ENCODE results near the gene ADGRL1.
"Not testable (repeated sequence)": the region's sequence is repeated elsewhere in the genome, so short reads cannot be mapped to it uniquely, and the experiment has no call there.

The ADGRL1 gene

GRCh38 chr19:14206737-14207726 lies 1.1 kb upstream of the ADGRL1 start:
- peak overlapping the region; percentile 84 for H3K27ac ChIP-seq

- peak overlapping the region; percentile 84 for H3K27ac ChIP-seq
These were observed 339 bp upstream of the ADGRL1 start for GRCh38 chr19:14206308-14206707.

DNA sequence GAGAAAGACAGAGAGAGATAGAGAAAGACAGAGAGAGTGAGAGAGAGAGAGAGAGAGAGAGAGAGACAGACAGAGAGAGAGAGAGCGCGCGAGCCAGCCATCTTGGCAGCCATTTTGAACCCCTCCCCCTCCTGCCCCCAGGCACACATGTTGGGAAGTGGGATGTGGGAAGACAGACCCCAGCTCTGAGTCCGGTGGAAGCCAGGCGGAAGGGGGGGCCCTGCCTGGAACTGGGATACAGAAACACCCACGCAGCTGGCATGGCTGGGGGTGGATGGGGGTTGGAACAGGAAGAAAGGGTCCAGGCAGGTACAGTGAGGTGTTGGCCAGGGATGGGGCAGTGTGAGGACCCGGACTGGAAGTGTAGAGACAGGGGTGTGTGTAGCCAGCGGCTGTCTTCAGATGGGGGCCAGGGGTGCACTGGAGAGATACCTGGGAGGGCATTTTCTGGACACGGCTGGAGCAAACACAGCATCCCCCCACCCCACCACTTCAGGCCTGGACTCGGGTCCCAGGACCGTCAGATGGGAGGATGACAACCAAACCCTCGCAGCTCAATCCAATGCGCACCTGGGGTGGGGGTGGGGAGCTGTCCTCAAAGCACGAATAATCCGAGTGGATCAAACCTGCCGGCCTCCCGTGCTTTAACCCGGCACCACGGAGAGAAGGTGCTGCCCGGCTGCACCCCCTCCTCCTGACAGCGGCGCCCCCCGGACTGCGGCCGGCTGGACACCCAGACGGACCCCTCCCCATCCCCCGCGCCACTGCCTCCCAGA lies 1.1 kb downstream of the ADGRL1 start:
- H3K27ac ChIP-seq, result peak overlapping the region; percentile 84

DNA sequence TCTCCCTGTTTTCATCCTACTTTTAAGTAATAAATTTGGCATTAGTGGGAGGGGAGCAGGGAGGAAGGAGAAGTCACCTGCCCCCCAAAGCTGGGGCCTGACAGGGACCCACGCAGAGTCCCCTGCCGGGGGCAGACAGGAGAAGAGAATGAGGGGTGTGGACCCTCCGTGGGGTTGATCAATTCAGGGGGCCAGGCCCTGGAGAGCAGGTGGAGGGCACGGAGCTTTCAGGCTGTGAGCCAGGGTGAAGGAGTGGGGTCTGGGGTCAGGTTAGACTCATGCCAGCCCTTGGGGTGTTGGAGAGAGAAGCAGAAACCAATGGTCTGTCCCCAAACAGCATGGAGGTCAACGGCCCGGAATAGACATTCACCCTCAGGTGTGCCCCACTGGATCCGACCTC lies 1.8 kb downstream of the ADGRL1 start:
- H3K27ac ChIP-seq, result not testable (repeated sequence)

DNA sequence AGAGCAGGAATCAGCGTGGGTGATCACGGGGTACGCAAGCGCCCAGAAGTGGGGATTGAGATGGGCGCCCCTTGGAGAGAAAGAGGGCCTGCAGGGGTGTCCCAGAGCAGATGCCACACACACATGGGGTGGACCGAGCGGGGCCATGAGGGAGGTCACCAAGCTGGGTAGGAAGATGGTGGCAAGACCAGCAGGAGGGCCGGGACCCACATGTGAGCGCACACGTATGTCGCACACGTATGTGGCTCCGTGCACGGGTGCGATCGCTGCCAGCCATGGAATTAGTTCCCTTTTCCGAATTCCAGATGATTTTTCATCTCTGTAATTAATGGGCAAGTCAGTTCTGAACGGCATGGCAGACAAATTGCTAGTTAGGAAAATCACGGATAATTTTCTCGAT lies 2.2 kb downstream of the ADGRL1 start:
- not testable (repeated sequence) for H3K27ac ChIP-seq

GRCh38 chr19:14203177-14203576 lies 2.8 kb downstream of the ADGRL1 start:
- no peak overlapping the region for H3K27ac ChIP-seq
- TF ChIP-seq ZFX (IDR thresholded peaks at IDR 0.05) (no peak), CTCF (conservative IDR thresholded peaks at IDR 0.05) (no peak)

DNA sequence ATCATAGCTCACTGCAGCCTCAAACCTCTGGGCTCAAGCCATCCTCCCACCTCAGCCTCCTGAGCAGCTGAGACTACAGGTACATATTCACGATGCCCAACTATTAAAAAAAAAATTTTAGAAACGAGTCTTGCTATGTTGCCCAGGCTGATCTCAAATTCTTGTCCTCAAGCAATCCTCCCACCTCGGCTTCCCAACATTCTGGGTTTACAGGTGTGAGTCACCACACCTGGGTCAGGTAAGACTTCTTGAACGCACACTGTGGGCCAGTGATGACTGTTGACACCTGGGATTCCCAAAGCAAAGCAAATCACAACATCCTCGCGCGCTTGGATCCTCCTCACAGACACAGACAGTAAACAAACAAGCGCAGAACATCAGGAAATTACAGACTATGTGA lies 4.5 kb downstream of the ADGRL1 start:
- not testable (repeated sequence) for H3K27ac ChIP-seq

DNA sequence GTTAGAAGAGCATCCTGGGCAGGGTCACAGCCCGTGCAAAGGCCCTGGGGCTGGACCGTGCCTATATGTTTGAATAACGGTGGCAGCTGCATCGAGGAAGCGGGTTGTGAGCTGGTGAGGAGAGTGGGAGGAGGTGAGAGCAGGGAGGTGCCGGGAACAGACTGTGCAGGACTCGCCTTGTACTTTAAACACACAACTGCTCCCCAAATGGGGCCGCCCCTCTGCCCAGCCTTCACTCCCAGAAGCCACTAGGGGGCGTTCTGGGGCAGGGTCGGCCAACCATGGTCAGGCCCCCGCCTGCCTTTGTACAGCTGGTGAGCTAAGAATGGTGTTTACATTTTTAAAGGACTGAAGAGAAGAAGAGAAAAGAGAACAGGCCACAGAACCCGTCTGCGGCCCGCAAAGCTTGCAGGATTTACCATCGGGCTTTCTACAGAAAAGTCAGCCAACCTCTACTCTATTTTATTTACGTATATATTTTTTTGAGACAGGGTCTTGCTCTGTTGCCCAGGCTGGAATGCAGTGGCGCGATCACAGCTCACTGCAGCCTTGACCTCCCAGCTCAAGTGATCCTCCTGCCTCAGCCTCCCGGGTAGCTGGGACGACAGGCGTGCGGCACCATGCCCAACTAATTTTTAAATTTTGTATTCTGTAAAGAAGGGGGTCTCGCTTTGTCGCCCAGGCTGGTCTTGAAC lies 5.7 kb downstream of the ADGRL1 start:
- not testable (repeated sequence) for H3K27ac ChIP-seq
- peak; percentile 64 for TF ChIP-seq CTCF (conservative IDR thresholded peaks at IDR 0.05)

DNA sequence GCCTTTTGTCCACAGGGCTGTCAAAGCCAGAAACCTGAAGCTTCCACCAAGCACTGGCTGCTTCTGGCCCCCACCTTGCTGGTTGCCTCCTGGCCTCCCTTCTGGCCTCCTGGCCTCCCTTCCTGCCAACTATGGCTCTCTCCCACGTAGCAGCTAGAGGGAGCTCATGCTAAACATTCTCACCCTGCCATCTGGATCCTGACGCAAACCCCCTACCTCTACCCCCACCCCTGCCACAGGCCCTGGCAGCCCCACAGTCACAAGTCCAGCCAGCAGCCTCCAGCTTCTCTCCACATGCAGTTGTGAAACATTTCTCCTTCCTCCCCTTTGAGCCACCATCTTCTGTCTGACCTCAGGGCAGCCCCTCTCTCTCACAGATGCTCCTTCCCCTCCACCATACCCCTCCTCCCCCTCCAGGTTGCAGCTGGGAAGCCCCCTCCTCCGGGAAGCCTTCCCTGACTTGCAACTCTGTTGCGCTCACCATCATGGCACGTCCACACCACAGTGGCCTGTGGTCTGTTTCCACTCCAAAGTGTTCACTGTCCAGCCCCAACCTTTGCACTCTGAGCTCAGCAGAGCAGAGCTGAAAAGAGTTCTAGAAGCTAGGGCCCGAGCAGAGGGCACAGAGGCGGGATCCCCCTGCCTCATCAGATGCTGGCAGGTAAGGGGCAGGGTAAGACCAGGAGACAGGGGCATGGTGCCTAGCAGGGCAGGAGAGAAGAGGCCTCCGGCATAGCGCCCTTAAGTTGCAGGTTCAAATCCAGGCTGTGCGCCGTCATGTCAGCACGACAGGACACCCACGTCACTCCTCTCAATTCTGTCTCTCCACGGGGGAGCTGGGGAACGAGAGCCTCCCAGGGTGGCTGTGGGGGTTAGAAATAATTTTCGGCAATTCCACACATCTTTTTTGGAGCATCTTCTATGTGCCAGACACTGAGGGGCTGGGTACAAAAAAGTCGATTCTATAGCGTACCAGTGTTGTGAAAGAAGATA lies 7.3 kb downstream of the ADGRL1 start:
- no peak overlapping the region for H3K27ac ChIP-seq

More for the DNA sequence above, 7.3 kb downstream of the ADGRL1 start:
- TF ChIP-seq CTCF (conservative IDR thresholded peaks at IDR 0.05) (no peak), ZFX (IDR thresholded peaks at IDR 0.05) (no peak)
